ENCODE results near the gene MPP2. TPM values are rescaled to one million over a fixed set of nuclear protein-coding genes. Genes with fewer than 3 reads are reported as not detected.

Gene MPP2
- total RNA-seq, 1 experiment from 2014 or later = 5.5 TPM

DNA sequence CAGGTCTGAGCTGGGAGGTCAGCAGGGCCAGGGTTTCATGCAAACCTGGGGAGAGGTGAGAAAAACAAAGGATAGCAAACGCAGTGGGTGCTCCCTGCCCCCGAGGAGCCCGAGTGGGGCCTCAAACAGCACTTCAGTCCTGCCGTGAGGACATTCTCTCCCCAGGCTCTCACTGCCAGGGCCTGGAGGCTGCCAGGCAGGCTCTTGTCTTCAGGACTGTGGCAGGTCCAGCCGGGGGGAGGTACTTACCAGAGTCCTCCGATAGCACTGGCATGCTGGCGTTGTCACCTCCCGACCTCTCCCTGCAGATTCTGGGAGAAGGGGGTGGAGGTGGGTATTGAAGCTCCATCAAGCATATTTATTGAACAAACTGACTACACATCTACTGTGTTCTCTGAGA, 75.7 kb downstream of the MPP2 start:
- Mint-ChIP-seq H3K36me3 (ENCODE audit: insufficient read depth, unreplicated experiment) (peaks cover 47% of the 10 kb centered on the region), H3K27ac (ENCODE audit: unreplicated experiment) (no peak overlapping the region), H3K4me1 (ENCODE audit: low read depth, unreplicated experiment) (peaks cover 15% of the 10 kb centered on the region), H3K4me3 (ENCODE audit: low read depth, unreplicated experiment) (peak overlapping the region; percentile 75), H3K27me3 (ENCODE audit: unreplicated experiment) (peaks cover 8% of the 10 kb centered on the region), H3K9me3 (ENCODE audit: low read depth, unreplicated experiment) (no peaks in the 10 kb centered on the region)
- CTCF ChIA-PET = interaction anchor here (1.3 kb wide), 1 partner anchor 15 kb away, joined by 5 read pairs; the partner anchor contains the start of gene CD300LG
- no peak for TF ChIP-seq CTCF (IDR thresholded peaks at IDR 0.05; ENCODE audit: unreplicated experiment)
- no TSS peak for BruUV-seq (replicated peaks)
- intact Hi-C loops (cut with micrococcal nuclease; ENCODE audit: unreplicated experiment) = no loop called here
- DNase-seq = no peak

DNA sequence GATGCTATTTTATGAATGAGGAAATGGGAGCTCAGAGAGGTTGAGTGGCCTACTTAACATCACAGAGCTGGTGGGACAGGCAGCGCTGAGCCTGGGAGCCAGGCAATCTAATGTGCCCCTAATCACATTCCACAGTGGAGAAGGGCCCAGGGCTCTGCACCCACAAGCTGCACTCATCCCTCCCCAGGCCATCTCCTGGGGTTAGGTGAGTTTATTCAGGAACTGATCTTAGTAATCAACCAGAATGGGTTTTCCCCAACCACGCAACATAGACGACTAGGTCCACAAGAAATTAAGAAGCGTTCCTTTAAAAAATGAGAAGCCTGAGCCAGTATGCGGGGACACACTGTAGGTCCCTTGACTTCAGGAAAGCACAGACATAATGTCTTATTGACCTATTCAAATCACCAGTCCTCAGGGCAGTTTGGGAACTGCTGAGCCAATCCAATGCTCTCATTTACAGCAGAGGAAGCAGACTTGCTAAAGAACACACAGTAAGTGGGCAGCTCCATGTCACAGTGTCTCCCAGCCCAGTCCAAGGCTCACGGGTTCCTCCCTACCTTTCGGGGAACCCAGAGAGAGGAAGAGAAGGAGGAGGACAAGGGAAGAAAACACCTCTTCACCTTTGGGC, 76.7 kb downstream of the MPP2 start:
- Mint-ChIP-seq H3K4me1 (ENCODE audit: low read depth, unreplicated experiment) (peaks cover 15% of the 10 kb centered on the region), H3K4me3 (ENCODE audit: low read depth, unreplicated experiment) (no peak overlapping the region), H3K9me3 (ENCODE audit: low read depth, unreplicated experiment) (no peaks in the 10 kb centered on the region), H3K36me3 (ENCODE audit: insufficient read depth, unreplicated experiment) (peaks cover 47% of the 10 kb centered on the region), H3K27ac (ENCODE audit: unreplicated experiment) (no peak overlapping the region), H3K27me3 (ENCODE audit: unreplicated experiment) (peaks cover 8% of the 10 kb centered on the region)
- CTCF ChIA-PET = no interaction called here
- intact Hi-C loops (cut with micrococcal nuclease; ENCODE audit: unreplicated experiment) = no loop called here
- DNase-seq = no peak
- no peak for TF ChIP-seq CTCF (IDR thresholded peaks at IDR 0.05; ENCODE audit: unreplicated experiment)
- BruUV-seq (replicated peaks) = no TSS peak

DNA sequence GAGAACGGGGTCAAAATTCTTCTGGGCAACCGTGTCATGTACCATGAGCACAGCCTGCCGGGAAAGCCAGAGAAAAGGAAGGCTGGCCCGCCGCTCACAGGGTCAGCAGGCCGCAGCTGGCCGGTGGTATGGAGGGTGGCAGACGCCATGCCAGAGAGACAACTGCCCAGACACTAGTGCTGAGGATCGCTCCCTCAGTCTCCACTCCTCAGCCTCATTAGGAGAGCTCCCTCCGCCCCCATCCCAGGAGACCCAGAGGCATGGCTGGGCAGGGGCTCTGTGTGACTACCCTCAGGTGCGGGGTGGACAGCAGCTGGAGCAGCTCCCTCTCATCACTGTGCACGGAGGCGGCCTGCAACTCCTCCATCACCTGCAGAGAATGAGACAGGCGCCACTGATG, 77.6 kb downstream of the MPP2 start:
- CTCF ChIA-PET = interaction anchor here (0.5 to 0.6 kb wide), 2 partner anchors 113 to 416 kb away, joined by 3 to 5 read pairs; no protein-coding TSS in a partner anchor
- H3K9me3 Mint-ChIP-seq (ENCODE audit: low read depth, unreplicated experiment) = no peaks in the 10 kb centered on the region
- H3K36me3 Mint-ChIP-seq (ENCODE audit: insufficient read depth, unreplicated experiment) = peaks cover 47% of the 10 kb centered on the region
- TF ChIP-seq CTCF (IDR thresholded peaks at IDR 0.05; ENCODE audit: unreplicated experiment) = no peak
- no TSS peak for BruUV-seq (replicated peaks)
- intact Hi-C loops (cut with micrococcal nuclease; ENCODE audit: unreplicated experiment) = no loop called here
- DNase-seq = no peak
- H3K4me3 Mint-ChIP-seq (ENCODE audit: low read depth, unreplicated experiment) = no peak overlapping the region
- H3K4me1 Mint-ChIP-seq (ENCODE audit: low read depth, unreplicated experiment) = peaks cover 15% of the 10 kb centered on the region
- no peak overlapping the region for H3K27ac Mint-ChIP-seq (ENCODE audit: unreplicated experiment)
- H3K27me3 Mint-ChIP-seq (ENCODE audit: unreplicated experiment) = peaks cover 8% of the 10 kb centered on the region

GRCh38 chr17:43827596-43827995, 79.7 kb downstream of the MPP2 start:
- peaks cover 7% of the 10 kb centered on the region for H3K4me1 Mint-ChIP-seq (ENCODE audit: low read depth, unreplicated experiment)

More at GRCh38 chr17:43827596-43827995, 79.7 kb downstream of the MPP2 start:
- intact Hi-C loops (cut with micrococcal nuclease; ENCODE audit: unreplicated experiment) = no loop called here
- no peak overlapping the region for H3K27ac Mint-ChIP-seq (ENCODE audit: unreplicated experiment)
- no peak for DNase-seq
- H3K36me3 Mint-ChIP-seq (ENCODE audit: insufficient read depth, unreplicated experiment) = peaks cover 36% of the 10 kb centered on the region
- H3K27me3 Mint-ChIP-seq (ENCODE audit: unreplicated experiment) = no peaks in the 10 kb centered on the region
- no peak overlapping the region for H3K4me3 Mint-ChIP-seq (ENCODE audit: low read depth, unreplicated experiment)
- CTCF ChIA-PET = no interaction called here
- no peak for TF ChIP-seq CTCF (IDR thresholded peaks at IDR 0.05; ENCODE audit: unreplicated experiment)
- BruUV-seq (replicated peaks) = no TSS peak
- no peaks in the 10 kb centered on the region for H3K9me3 Mint-ChIP-seq (ENCODE audit: low read depth, unreplicated experiment)
